GM23338 (cell line): ENCODE results near the gene SRRD. TPM values are rescaled to one million over a fixed set of nuclear protein-coding genes. Genes with fewer than 3 reads are reported as not detected.

Source experiments
- ATAC-seq: fragments of 200-7000 bp; cut with Tn5 transposase; 3 replicates; pipeline ENCODE4 v1.9.1; 2020
- DNase-seq: peaks from one replicate; pipeline ENCODE4 v3.0.0-alpha.2; 2015; ENCODE audit warnings: low spot score
- H2AFZ ChIP-seq: fragments of 200-600 bp; sonication (generic); 2 replicates; pipeline ENCODE4 v1.8.0; 2016; ENCODE audit warnings: antibody characterized with exemption, mild to moderate bottlenecking, moderate library complexity
- H3F3A ChIP-seq: fragments of 200-600 bp; sonication (generic); replicated peaks from 2 replicates; pipeline ENCODE4 v1.8.0; 2017; ENCODE audit warnings: antibody characterized with exemption, mixed run types, low read depth
- H3K27ac ChIP-seq: fragments of 200-600 bp; sonication (generic); 2 replicates; pipeline ENCODE4 v1.6.1; 2016; ENCODE audit warnings: low read depth
- H3K27me3 ChIP-seq: fragments of 200-600 bp; sonication (generic); 2 replicates; pipeline ENCODE4 v1.8.0; 2016; ENCODE audit warnings: mild to moderate bottlenecking, mixed run types, moderate library complexity; ENCODE audit not compliant: insufficient read depth
- H3K36me3 ChIP-seq: fragments of 200-600 bp; sonication (generic); 2 replicates; pipeline ENCODE4 v1.8.0; 2016; ENCODE audit warnings: mild to moderate bottlenecking; ENCODE audit not compliant: insufficient read depth
- H3K4me1 ChIP-seq: fragments of 200-600 bp; sonication (generic); 2 replicates; pipeline ENCODE4 v1.8.0; 2016; ENCODE audit warnings: mild to moderate bottlenecking, moderate library complexity; ENCODE audit not compliant: insufficient read depth
- H3K4me2 ChIP-seq: fragments of 200-600 bp; sonication (generic); 2 replicates; pipeline ENCODE4 v1.7.1; 2017; ENCODE audit warnings: mixed run types
- H3K4me3 ChIP-seq: fragments of 200-600 bp; sonication (generic); 2 replicates; pipeline ENCODE4 v1.6.1; 2016; ENCODE audit warnings: mixed run types
- H3K79me2 ChIP-seq: fragments of 200-600 bp; sonication (generic); replicated peaks from 2 replicates; pipeline ENCODE4 v1.8.0; 2017; ENCODE audit warnings: mild to moderate bottlenecking; ENCODE audit not compliant: insufficient read depth
- H3K9me2 ChIP-seq: fragments of 200-600 bp; sonication (generic); 2 replicates; pipeline ENCODE4 v1.8.0; 2017; ENCODE audit not compliant: insufficient read depth
- H4K20me1 ChIP-seq: fragments of 200-600 bp; sonication (generic); replicated peaks from 2 replicates; pipeline ENCODE4 v1.8.0; 2017; ENCODE audit warnings: mild to moderate bottlenecking; ENCODE audit not compliant: insufficient read depth
- H3K27ac Mint-ChIP-seq: 2 replicates; pipeline ENCODE4 v1.8.0; 2020; ENCODE audit warnings: inconsistent platforms, mild to moderate bottlenecking, moderate library complexity, mixed read lengths
- H3K27me3 Mint-ChIP-seq: 3 replicates; pipeline ENCODE4 v1.8.0; 2022; ENCODE audit warnings: low read depth, mild to moderate bottlenecking, moderate library complexity, mixed read lengths, inconsistent platforms; ENCODE audit not compliant: insufficient read depth, poor library complexity
- H3K36me3 Mint-ChIP-seq: 3 replicates; pipeline ENCODE4 v1.8.0; 2021; ENCODE audit warnings: low read depth, mild to moderate bottlenecking, inconsistent platforms, moderate library complexity, mixed read lengths
- H3K4me1 Mint-ChIP-seq: 3 replicates; pipeline ENCODE4 v1.8.0; 2020; ENCODE audit warnings: mild to moderate bottlenecking, inconsistent platforms, mixed read lengths
- H3K4me3 Mint-ChIP-seq: 3 replicates; pipeline ENCODE4 v1.8.0; 2021; ENCODE audit warnings: moderate library complexity, mild to moderate bottlenecking, inconsistent platforms, mixed read lengths
- H3K9me3 Mint-ChIP-seq: 3 replicates; pipeline ENCODE4 v1.8.0; 2020; ENCODE audit warnings: moderate library complexity, mild to moderate bottlenecking, inconsistent platforms, mixed read lengths
- CREB1 ChIP-seq: fragments of 250-450 bp; sonication (Bioruptor Pico); IDR thresholded peaks from 2 replicates; pipeline ENCODE4 v1.5.0; 2020; ENCODE audit warnings: low read depth, mild to moderate bottlenecking, moderate library complexity
- NANOG ChIP-seq: IDR thresholded peaks from 2 replicates; pipeline ENCODE4 v1.6.1; 2016; ENCODE audit warnings: antibody characterized with exemption, borderline replicate concordance
- POLR2AphosphoS5 ChIP-seq: IDR thresholded peaks from 2 replicates; pipeline ENCODE4 v1.6.1; 2016; ENCODE audit warnings: antibody characterized with exemption, low read depth
- STAT1 ChIP-seq: IDR thresholded peaks from one replicate; pipeline ENCODE4 v1.6.1; 2016; ENCODE audit warnings: antibody characterized with exemption; ENCODE audit not compliant: unreplicated experiment
- ZNF114 ChIP-seq: fragments of 250-450 bp; sonication (Bioruptor Pico); IDR thresholded peaks from 2 replicates; pipeline ENCODE4 v1.5.0; 2020; ENCODE audit warnings: mild to moderate bottlenecking, moderate library complexity
- ZNF331 ChIP-seq: fragments of 250-450 bp; sonication (Bioruptor Pico); IDR thresholded peaks from 2 replicates; pipeline ENCODE4 v1.5.0; 2020; ENCODE audit warnings: low read depth, mild to moderate bottlenecking, moderate library complexity
- polyA plus RNA-seq: library from polyadenylated mRNA; unstranded; fragments of >200 nt; fragmentation: Nextera tagmentation; extraction: Ambion mirVana; gene quantifications from 2 replicates; pipeline ENCODE4 v1.2.1, GENCODE V29; 2016
- total RNA-seq: library from RNA; depleted of rRNA; stranded (reverse); fragments of >200 nt; shearing (Covaris generic); gene quantifications from 2 replicates; pipeline ENCODE4 v1.2.3, GENCODE V29; 2014
- TF ChIP-seq, protein P1 (sequence below): IDR thresholded peaks from 2 replicates; pipeline ENCODE4 v1.6.1; 2016; ENCODE audit warnings: antibody characterized with exemption
- TF ChIP-seq, protein P2 (sequence below), 2 experiments: fragments of 200-600 bp in 1 of 2; sonication (generic) in 1 of 2; conservative IDR thresholded peaks; 2 replicates each; pipeline versions ENCODE4 v1.5.1 to v1.6.1; 2016 to 2017; ENCODE audit warnings: antibody characterized with exemption in 2 of 2, low read depth in 2 of 2, mild to moderate bottlenecking in 2 of 2, moderate library complexity in 1 of 2
- TF ChIP-seq, protein P3 (sequence below): IDR thresholded peaks from one replicate; pipeline ENCODE4 v1.6.1; 2018; ENCODE audit warnings: antibody characterized with exemption; ENCODE audit not compliant: unreplicated experiment
- TF ChIP-seq, protein P4 (sequence below): fragments of 250-450 bp; sonication (Bioruptor Pico); IDR thresholded peaks from 2 replicates; pipeline ENCODE4 v1.5.0; 2020; ENCODE audit warnings: mild to moderate bottlenecking, moderate library complexity

The SRRD gene
- total and polyA plus RNA-seq, 2 experiments from 2014 or later: 17.8 to 23.2 TPM

DNA sequence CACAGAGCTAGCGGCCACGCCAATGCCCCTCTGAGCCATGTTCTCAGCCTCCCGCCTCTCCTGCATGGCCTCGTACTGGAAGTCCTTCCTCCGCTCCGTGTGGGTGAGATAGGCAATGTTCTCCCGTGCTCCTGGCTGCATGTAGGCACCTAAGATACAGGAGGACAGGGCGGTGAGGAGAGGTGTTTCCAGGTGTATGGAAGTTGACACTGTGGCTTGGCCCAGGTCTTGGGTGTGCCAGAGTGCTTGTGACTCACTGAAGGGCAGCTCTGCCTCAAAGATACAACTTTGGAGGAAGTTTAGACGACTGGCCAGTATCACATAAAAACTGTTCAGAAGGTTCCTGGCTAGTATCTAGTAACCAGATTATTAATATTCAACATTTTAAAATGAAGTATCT lies 8.5 kb downstream of the SRRD start:
- H3K27me3 Mint-ChIP-seq: peaks cover 1% of the 10 kb centered on the region
- no peak overlapping the region for H3K4me3 Mint-ChIP-seq
- peaks cover 82% of the 10 kb centered on the region for H3K36me3 Mint-ChIP-seq
- no peak for ATAC-seq
- H3K4me3 ChIP-seq: no peak overlapping the region
- no peaks in the 10 kb centered on the region for H3K4me1 ChIP-seq
- H3K4me1 Mint-ChIP-seq: no peaks in the 10 kb centered on the region
- H3K27ac Mint-ChIP-seq: no peak overlapping the region
- peaks cover 47% of the 10 kb centered on the region for H3F3A ChIP-seq
- TF ChIP-seq, protein P1, sequence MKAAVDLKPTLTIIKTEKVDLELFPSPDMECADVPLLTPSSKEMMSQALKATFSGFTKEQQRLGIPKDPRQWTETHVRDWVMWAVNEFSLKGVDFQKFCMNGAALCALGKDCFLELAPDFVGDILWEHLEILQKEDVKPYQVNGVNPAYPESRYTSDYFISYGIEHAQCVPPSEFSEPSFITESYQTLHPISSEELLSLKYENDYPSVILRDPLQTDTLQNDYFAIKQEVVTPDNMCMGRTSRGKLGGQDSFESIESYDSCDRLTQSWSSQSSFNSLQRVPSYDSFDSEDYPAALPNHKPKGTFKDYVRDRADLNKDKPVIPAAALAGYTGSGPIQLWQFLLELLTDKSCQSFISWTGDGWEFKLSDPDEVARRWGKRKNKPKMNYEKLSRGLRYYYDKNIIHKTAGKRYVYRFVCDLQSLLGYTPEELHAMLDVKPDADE: no peak
- TF ChIP-seq STAT1 (no peak), POLR2AphosphoS5 (no peak), ZNF331 (CRISPR knock-in tag) (no peak), NANOG (no peak), ZNF114 (no peak), CREB1 (CRISPR knock-in tag) (no peak)
- TF ChIP-seq, protein P2, sequence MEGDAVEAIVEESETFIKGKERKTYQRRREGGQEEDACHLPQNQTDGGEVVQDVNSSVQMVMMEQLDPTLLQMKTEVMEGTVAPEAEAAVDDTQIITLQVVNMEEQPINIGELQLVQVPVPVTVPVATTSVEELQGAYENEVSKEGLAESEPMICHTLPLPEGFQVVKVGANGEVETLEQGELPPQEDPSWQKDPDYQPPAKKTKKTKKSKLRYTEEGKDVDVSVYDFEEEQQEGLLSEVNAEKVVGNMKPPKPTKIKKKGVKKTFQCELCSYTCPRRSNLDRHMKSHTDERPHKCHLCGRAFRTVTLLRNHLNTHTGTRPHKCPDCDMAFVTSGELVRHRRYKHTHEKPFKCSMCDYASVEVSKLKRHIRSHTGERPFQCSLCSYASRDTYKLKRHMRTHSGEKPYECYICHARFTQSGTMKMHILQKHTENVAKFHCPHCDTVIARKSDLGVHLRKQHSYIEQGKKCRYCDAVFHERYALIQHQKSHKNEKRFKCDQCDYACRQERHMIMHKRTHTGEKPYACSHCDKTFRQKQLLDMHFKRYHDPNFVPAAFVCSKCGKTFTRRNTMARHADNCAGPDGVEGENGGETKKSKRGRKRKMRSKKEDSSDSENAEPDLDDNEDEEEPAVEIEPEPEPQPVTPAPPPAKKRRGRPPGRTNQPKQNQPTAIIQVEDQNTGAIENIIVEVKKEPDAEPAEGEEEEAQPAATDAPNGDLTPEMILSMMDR (conservative IDR thresholded peaks at IDR 0.05; ENCODE audit: low read depth in 2 of 2): no peak
- TF ChIP-seq, protein P3, sequence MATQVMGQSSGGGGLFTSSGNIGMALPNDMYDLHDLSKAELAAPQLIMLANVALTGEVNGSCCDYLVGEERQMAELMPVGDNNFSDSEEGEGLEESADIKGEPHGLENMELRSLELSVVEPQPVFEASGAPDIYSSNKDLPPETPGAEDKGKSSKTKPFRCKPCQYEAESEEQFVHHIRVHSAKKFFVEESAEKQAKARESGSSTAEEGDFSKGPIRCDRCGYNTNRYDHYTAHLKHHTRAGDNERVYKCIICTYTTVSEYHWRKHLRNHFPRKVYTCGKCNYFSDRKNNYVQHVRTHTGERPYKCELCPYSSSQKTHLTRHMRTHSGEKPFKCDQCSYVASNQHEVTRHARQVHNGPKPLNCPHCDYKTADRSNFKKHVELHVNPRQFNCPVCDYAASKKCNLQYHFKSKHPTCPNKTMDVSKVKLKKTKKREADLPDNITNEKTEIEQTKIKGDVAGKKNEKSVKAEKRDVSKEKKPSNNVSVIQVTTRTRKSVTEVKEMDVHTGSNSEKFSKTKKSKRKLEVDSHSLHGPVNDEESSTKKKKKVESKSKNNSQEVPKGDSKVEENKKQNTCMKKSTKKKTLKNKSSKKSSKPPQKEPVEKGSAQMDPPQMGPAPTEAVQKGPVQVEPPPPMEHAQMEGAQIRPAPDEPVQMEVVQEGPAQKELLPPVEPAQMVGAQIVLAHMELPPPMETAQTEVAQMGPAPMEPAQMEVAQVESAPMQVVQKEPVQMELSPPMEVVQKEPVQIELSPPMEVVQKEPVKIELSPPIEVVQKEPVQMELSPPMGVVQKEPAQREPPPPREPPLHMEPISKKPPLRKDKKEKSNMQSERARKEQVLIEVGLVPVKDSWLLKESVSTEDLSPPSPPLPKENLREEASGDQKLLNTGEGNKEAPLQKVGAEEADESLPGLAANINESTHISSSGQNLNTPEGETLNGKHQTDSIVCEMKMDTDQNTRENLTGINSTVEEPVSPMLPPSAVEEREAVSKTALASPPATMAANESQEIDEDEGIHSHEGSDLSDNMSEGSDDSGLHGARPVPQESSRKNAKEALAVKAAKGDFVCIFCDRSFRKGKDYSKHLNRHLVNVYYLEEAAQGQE: no peak
- no peak overlapping the region for H3K4me2 ChIP-seq
- no peaks in the 10 kb centered on the region for H3K9me3 Mint-ChIP-seq
- H3K9me2 ChIP-seq: no peaks in the 10 kb centered on the region
- no peak overlapping the region for H3K27ac ChIP-seq
- H3K27me3 ChIP-seq: no peaks in the 10 kb centered on the region
- H3K79me2 ChIP-seq: no peaks in the 10 kb centered on the region
- H3K36me3 ChIP-seq: peaks cover 67% of the 10 kb centered on the region
- no peak for DNase-seq
- H2AFZ ChIP-seq: no peak overlapping the region
- peaks cover 2% of the 10 kb centered on the region for H4K20me1 ChIP-seq

DNA sequence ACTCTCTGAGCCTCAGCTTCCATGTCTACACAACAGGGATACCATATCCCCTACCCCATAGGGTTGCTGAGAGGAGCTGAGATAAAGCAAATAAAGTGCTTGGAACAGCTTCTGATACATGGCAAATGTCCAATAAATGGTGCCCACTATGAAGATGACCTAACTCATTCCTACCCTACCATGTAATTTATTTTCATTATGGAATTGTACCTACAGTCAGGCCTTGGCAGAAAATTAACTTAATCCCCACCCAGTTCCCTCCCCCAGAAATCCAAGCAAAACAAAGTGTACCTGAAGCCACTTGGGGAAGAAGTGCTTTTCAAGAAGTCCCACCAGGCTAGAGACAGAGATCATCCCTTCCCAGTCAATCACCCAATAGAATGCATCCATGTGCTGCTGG lies 10.8 kb downstream of the SRRD start:
- H3K4me3 Mint-ChIP-seq: no peak overlapping the region
- H3K9me3 Mint-ChIP-seq: no peaks in the 10 kb centered on the region
- Histone ChIP-seq H3K9me2 (no peaks in the 10 kb centered on the region), H3K4me2 (no peak overlapping the region), H3K27ac (no peak overlapping the region), H3K36me3 (peaks cover 65% of the 10 kb centered on the region), H3K4me1 (no peaks in the 10 kb centered on the region), H2AFZ (no peak overlapping the region), H3K27me3 (no peaks in the 10 kb centered on the region), H3K4me3 (no peak overlapping the region), H3F3A (peaks cover 46% of the 10 kb centered on the region), H4K20me1 (peaks cover 2% of the 10 kb centered on the region), H3K79me2 (no peaks in the 10 kb centered on the region)
- H3K4me1 Mint-ChIP-seq: no peaks in the 10 kb centered on the region
- DNase-seq (no peak), ATAC-seq (no peak)
- H3K36me3 Mint-ChIP-seq: peaks cover 82% of the 10 kb centered on the region
- H3K27me3 Mint-ChIP-seq: peaks cover 1% of the 10 kb centered on the region
- H3K27ac Mint-ChIP-seq: no peak overlapping the region
- TF ChIP-seq ZNF114 (no peak), POLR2AphosphoS5 (no peak), NANOG (no peak), CREB1 (CRISPR knock-in tag) (no peak)
- TF ChIP-seq, protein P4, sequence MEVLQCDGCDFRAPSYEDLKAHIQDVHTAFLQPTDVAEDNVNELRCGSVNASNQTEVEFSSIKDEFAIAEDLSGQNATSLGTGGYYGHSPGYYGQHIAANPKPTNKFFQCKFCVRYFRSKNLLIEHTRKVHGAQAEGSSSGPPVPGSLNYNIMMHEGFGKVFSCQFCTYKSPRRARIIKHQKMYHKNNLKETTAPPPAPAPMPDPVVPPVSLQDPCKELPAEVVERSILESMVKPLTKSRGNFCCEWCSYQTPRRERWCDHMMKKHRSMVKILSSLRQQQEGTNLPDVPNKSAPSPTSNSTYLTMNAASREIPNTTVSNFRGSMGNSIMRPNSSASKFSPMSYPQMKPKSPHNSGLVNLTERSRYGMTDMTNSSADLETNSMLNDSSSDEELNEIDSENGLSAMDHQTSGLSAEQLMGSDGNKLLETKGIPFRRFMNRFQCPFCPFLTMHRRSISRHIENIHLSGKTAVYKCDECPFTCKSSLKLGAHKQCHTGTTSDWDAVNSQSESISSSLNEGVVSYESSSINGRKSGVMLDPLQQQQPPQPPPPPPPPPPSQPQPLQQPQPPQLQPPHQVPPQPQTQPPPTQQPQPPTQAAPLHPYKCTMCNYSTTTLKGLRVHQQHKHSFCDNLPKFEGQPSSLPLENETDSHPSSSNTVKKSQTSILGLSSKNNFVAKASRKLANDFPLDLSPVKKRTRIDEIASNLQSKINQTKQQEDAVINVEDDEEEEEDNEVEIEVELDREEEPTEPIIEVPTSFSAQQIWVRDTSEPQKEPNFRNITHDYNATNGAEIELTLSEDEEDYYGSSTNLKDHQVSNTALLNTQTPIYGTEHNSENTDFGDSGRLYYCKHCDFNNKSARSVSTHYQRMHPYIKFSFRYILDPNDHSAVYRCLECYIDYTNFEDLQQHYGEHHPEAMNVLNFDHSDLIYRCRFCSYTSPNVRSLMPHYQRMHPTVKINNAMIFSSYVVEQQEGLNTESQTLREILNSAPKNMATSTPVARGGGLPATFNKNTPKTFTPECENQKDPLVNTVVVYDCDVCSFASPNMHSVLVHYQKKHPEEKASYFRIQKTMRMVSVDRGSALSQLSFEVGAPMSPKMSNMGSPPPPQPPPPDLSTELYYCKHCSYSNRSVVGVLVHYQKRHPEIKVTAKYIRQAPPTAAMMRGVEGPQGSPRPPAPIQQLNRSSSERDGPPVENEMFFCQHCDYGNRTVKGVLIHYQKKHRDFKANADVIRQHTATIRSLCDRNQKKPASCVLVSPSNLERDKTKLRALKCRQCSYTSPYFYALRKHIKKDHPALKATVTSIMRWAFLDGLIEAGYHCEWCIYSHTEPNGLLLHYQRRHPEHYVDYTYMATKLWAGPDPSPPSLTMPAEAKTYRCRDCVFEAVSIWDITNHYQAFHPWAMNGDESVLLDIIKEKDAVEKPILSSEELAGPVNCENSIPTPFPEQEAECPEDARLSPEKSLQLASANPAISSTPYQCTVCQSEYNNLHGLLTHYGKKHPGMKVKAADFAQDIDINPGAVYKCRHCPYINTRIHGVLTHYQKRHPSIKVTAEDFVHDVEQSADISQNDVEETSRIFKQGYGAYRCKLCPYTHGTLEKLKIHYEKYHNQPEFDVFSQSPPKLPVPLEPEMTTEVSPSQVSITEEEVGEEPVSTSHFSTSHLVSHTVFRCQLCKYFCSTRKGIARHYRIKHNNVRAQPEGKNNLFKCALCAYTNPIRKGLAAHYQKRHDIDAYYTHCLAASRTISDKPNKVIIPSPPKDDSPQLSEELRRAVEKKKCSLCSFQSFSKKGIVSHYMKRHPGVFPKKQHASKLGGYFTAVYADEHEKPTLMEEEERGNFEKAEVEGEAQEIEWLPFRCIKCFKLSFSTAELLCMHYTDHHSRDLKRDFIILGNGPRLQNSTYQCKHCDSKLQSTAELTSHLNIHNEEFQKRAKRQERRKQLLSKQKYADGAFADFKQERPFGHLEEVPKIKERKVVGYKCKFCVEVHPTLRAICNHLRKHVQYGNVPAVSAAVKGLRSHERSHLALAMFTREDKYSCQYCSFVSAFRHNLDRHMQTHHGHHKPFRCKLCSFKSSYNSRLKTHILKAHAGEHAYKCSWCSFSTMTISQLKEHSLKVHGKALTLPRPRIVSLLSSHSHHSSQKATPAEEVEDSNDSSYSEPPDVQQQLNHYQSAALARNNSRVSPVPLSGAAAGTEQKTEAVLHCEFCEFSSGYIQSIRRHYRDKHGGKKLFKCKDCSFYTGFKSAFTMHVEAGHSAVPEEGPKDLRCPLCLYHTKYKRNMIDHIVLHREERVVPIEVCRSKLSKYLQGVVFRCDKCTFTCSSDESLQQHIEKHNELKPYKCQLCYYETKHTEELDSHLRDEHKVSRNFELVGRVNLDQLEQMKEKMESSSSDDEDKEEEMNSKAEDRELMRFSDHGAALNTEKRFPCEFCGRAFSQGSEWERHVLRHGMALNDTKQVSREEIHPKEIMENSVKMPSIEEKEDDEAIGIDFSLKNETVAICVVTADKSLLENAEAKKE: no peak
